Fibroblast of skin of abdomen (primary cell): ENCODE measurements around the gene MAP7D2.

Source experiments
- DNase-seq: peaks from one replicate; pipeline ENCODE4 v3.0.0-alpha.2; 2013

Gene MAP7D2

GRCh38 chrX:19964017-19964710 is 152.5 kb downstream of the MAP7D2 start:
- no peak for DNase-seq

- DNase-seq: no peak
Observed at GRCh38 chrX:19960913-19961312, 155.8 kb downstream of the MAP7D2 start.

- no peak for DNase-seq
Observed at GRCh38 chrX:19958552-19959486, 157.9 kb downstream of the MAP7D2 start.

GRCh38 chrX:19956923-19957322 is 159.8 kb downstream of the MAP7D2 start:
- no peak for DNase-seq
